GM23338 (cell line): ENCODE results near the gene EFNB3. TPM values are rescaled to one million over a fixed set of nuclear protein-coding genes. Genes with fewer than 3 reads are reported as not detected.

Experiments used
- ATAC-seq: fragments of 200-7000 bp; cut with Tn5 transposase; 3 replicates; pipeline ENCODE4 v1.9.1; 2020
- DNase-seq: peaks from one replicate; pipeline ENCODE4 v3.0.0-alpha.2; 2015; ENCODE audit warnings: low spot score
- H2AFZ ChIP-seq: fragments of 200-600 bp; sonication (generic); 2 replicates; pipeline ENCODE4 v1.8.0; 2016; ENCODE audit warnings: antibody characterized with exemption, mild to moderate bottlenecking, moderate library complexity
- H3F3A ChIP-seq: fragments of 200-600 bp; sonication (generic); replicated peaks from 2 replicates; pipeline ENCODE4 v1.8.0; 2017; ENCODE audit warnings: antibody characterized with exemption, mixed run types, low read depth
- H3K27ac ChIP-seq: fragments of 200-600 bp; sonication (generic); 2 replicates; pipeline ENCODE4 v1.6.1; 2016; ENCODE audit warnings: low read depth
- H3K27me3 ChIP-seq: fragments of 200-600 bp; sonication (generic); 2 replicates; pipeline ENCODE4 v1.8.0; 2016; ENCODE audit warnings: mild to moderate bottlenecking, mixed run types, moderate library complexity; ENCODE audit not compliant: insufficient read depth
- H3K36me3 ChIP-seq: fragments of 200-600 bp; sonication (generic); 2 replicates; pipeline ENCODE4 v1.8.0; 2016; ENCODE audit warnings: mild to moderate bottlenecking; ENCODE audit not compliant: insufficient read depth
- H3K4me1 ChIP-seq: fragments of 200-600 bp; sonication (generic); 2 replicates; pipeline ENCODE4 v1.8.0; 2016; ENCODE audit warnings: mild to moderate bottlenecking, moderate library complexity; ENCODE audit not compliant: insufficient read depth
- H3K4me2 ChIP-seq: fragments of 200-600 bp; sonication (generic); 2 replicates; pipeline ENCODE4 v1.7.1; 2017; ENCODE audit warnings: mixed run types
- H3K4me3 ChIP-seq: fragments of 200-600 bp; sonication (generic); 2 replicates; pipeline ENCODE4 v1.6.1; 2016; ENCODE audit warnings: mixed run types
- H3K79me2 ChIP-seq: fragments of 200-600 bp; sonication (generic); replicated peaks from 2 replicates; pipeline ENCODE4 v1.8.0; 2017; ENCODE audit warnings: mild to moderate bottlenecking; ENCODE audit not compliant: insufficient read depth
- H3K9me2 ChIP-seq: fragments of 200-600 bp; sonication (generic); 2 replicates; pipeline ENCODE4 v1.8.0; 2017; ENCODE audit not compliant: insufficient read depth
- H4K20me1 ChIP-seq: fragments of 200-600 bp; sonication (generic); replicated peaks from 2 replicates; pipeline ENCODE4 v1.8.0; 2017; ENCODE audit warnings: mild to moderate bottlenecking; ENCODE audit not compliant: insufficient read depth
- H3K27ac Mint-ChIP-seq: 2 replicates; pipeline ENCODE4 v1.8.0; 2020; ENCODE audit warnings: inconsistent platforms, mild to moderate bottlenecking, moderate library complexity, mixed read lengths
- H3K27me3 Mint-ChIP-seq: 3 replicates; pipeline ENCODE4 v1.8.0; 2022; ENCODE audit warnings: low read depth, mild to moderate bottlenecking, moderate library complexity, mixed read lengths, inconsistent platforms; ENCODE audit not compliant: insufficient read depth, poor library complexity
- H3K36me3 Mint-ChIP-seq: 3 replicates; pipeline ENCODE4 v1.8.0; 2021; ENCODE audit warnings: low read depth, mild to moderate bottlenecking, inconsistent platforms, moderate library complexity, mixed read lengths
- H3K4me1 Mint-ChIP-seq: 3 replicates; pipeline ENCODE4 v1.8.0; 2020; ENCODE audit warnings: mild to moderate bottlenecking, inconsistent platforms, mixed read lengths
- H3K4me3 Mint-ChIP-seq: 3 replicates; pipeline ENCODE4 v1.8.0; 2021; ENCODE audit warnings: moderate library complexity, mild to moderate bottlenecking, inconsistent platforms, mixed read lengths
- H3K9me3 Mint-ChIP-seq: 3 replicates; pipeline ENCODE4 v1.8.0; 2020; ENCODE audit warnings: moderate library complexity, mild to moderate bottlenecking, inconsistent platforms, mixed read lengths
- CTCF ChIP-seq, 2 experiments: fragments of 200-600 bp in 1 of 2; sonication (generic) in 1 of 2; conservative IDR thresholded peaks; 2 replicates each; pipeline versions ENCODE4 v1.5.1 to v1.6.1; 2016 to 2017; ENCODE audit warnings: antibody characterized with exemption in 2 of 2, low read depth in 2 of 2, mild to moderate bottlenecking in 2 of 2, moderate library complexity in 1 of 2
- EZH2phosphoT487 ChIP-seq: fragments of 200-600 bp; sonication (generic); IDR thresholded peaks from one replicate; pipeline ENCODE4 v1.8.1; 2018; ENCODE audit warnings: antibody characterized with exemption; ENCODE audit not compliant: unreplicated experiment
- REST ChIP-seq: IDR thresholded peaks from one replicate; pipeline ENCODE4 v1.6.1; 2018; ENCODE audit warnings: antibody characterized with exemption; ENCODE audit not compliant: unreplicated experiment
- ZNF114 ChIP-seq: fragments of 250-450 bp; sonication (Bioruptor Pico); IDR thresholded peaks from 2 replicates; pipeline ENCODE4 v1.5.0; 2020; ENCODE audit warnings: mild to moderate bottlenecking, moderate library complexity
- ZNF331 ChIP-seq: fragments of 250-450 bp; sonication (Bioruptor Pico); IDR thresholded peaks from 2 replicates; pipeline ENCODE4 v1.5.0; 2020; ENCODE audit warnings: low read depth, mild to moderate bottlenecking, moderate library complexity
- polyA plus RNA-seq: library from polyadenylated mRNA; unstranded; fragments of >200 nt; fragmentation: Nextera tagmentation; extraction: Ambion mirVana; gene quantifications from 2 replicates; pipeline ENCODE4 v1.2.1, GENCODE V29; 2016
- total RNA-seq: library from RNA; depleted of rRNA; stranded (reverse); fragments of >200 nt; shearing (Covaris generic); gene quantifications from 2 replicates; pipeline ENCODE4 v1.2.3, GENCODE V29; 2014
- TF ChIP-seq, protein P1 (sequence below): fragments of 250-450 bp; sonication (Bioruptor Pico); IDR thresholded peaks from 2 replicates; pipeline ENCODE4 v1.5.0; 2020; ENCODE audit warnings: mild to moderate bottlenecking, moderate library complexity

The EFNB3 gene
- total and polyA plus RNA-seq, 2 experiments from 2014 or later, result 4.2 to 11.5 TPM

GRCh38 chr17:7695586-7695985 lies 9.4 kb upstream of the EFNB3 start:
- Mint-ChIP-seq H3K27ac (peak overlapping the region; percentile 52), H3K36me3 (peaks cover 29% of the 10 kb centered on the region), H3K27me3 (peaks cover 14% of the 10 kb centered on the region), H3K9me3 (no peaks in the 10 kb centered on the region; the same call in 2 of the 3 replicates), H3K4me1 (no peaks in the 10 kb centered on the region), H3K4me3 (no peak overlapping the region; the same call in 2 of the 3 replicates)
- no peak overlapping the region for H3K4me3 ChIP-seq
- H2AFZ ChIP-seq, result no peak overlapping the region
- H3K27me3 ChIP-seq, result no peaks in the 10 kb centered on the region
- no peaks in the 10 kb centered on the region for H4K20me1 ChIP-seq
- no peak for TF ChIP-seq CTCF (conservative IDR thresholded peaks at IDR 0.05; ENCODE audit: low read depth in 2 of 2)
- TF ChIP-seq EZH2phosphoT487, result no peak
- TF ChIP-seq ZNF331 (CRISPR knock-in tag), result no peak
- no peak for TF ChIP-seq REST
- TF ChIP-seq, protein P1, sequence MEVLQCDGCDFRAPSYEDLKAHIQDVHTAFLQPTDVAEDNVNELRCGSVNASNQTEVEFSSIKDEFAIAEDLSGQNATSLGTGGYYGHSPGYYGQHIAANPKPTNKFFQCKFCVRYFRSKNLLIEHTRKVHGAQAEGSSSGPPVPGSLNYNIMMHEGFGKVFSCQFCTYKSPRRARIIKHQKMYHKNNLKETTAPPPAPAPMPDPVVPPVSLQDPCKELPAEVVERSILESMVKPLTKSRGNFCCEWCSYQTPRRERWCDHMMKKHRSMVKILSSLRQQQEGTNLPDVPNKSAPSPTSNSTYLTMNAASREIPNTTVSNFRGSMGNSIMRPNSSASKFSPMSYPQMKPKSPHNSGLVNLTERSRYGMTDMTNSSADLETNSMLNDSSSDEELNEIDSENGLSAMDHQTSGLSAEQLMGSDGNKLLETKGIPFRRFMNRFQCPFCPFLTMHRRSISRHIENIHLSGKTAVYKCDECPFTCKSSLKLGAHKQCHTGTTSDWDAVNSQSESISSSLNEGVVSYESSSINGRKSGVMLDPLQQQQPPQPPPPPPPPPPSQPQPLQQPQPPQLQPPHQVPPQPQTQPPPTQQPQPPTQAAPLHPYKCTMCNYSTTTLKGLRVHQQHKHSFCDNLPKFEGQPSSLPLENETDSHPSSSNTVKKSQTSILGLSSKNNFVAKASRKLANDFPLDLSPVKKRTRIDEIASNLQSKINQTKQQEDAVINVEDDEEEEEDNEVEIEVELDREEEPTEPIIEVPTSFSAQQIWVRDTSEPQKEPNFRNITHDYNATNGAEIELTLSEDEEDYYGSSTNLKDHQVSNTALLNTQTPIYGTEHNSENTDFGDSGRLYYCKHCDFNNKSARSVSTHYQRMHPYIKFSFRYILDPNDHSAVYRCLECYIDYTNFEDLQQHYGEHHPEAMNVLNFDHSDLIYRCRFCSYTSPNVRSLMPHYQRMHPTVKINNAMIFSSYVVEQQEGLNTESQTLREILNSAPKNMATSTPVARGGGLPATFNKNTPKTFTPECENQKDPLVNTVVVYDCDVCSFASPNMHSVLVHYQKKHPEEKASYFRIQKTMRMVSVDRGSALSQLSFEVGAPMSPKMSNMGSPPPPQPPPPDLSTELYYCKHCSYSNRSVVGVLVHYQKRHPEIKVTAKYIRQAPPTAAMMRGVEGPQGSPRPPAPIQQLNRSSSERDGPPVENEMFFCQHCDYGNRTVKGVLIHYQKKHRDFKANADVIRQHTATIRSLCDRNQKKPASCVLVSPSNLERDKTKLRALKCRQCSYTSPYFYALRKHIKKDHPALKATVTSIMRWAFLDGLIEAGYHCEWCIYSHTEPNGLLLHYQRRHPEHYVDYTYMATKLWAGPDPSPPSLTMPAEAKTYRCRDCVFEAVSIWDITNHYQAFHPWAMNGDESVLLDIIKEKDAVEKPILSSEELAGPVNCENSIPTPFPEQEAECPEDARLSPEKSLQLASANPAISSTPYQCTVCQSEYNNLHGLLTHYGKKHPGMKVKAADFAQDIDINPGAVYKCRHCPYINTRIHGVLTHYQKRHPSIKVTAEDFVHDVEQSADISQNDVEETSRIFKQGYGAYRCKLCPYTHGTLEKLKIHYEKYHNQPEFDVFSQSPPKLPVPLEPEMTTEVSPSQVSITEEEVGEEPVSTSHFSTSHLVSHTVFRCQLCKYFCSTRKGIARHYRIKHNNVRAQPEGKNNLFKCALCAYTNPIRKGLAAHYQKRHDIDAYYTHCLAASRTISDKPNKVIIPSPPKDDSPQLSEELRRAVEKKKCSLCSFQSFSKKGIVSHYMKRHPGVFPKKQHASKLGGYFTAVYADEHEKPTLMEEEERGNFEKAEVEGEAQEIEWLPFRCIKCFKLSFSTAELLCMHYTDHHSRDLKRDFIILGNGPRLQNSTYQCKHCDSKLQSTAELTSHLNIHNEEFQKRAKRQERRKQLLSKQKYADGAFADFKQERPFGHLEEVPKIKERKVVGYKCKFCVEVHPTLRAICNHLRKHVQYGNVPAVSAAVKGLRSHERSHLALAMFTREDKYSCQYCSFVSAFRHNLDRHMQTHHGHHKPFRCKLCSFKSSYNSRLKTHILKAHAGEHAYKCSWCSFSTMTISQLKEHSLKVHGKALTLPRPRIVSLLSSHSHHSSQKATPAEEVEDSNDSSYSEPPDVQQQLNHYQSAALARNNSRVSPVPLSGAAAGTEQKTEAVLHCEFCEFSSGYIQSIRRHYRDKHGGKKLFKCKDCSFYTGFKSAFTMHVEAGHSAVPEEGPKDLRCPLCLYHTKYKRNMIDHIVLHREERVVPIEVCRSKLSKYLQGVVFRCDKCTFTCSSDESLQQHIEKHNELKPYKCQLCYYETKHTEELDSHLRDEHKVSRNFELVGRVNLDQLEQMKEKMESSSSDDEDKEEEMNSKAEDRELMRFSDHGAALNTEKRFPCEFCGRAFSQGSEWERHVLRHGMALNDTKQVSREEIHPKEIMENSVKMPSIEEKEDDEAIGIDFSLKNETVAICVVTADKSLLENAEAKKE (CRISPR knock-in tag), result no peak
- no peak for TF ChIP-seq ZNF114 (CRISPR knock-in tag)
- H3K4me1 ChIP-seq, result no peaks in the 10 kb centered on the region
- H3K27ac ChIP-seq, result no peak overlapping the region
- no peak overlapping the region for H3K4me2 ChIP-seq
- no peak for ATAC-seq
- H3F3A ChIP-seq, result no peaks in the 10 kb centered on the region
- no peak for DNase-seq
- H3K79me2 ChIP-seq, result no peaks in the 10 kb centered on the region
- no peaks in the 10 kb centered on the region for H3K9me2 ChIP-seq
- no peaks in the 10 kb centered on the region for H3K36me3 ChIP-seq
